Panc1 (cell line): ENCODE data around the gene CHCHD1. TPM values are rescaled to one million over a fixed set of nuclear protein-coding genes. Genes with fewer than 3 reads are reported as not detected.

ENCODE experiments used
- ATAC-seq: fragments of 200-7000 bp; cut with Tn5 transposase; 2 replicates; pipeline ENCODE4 v1.9.1; 2020; ENCODE audit warnings: mild to moderate bottlenecking, moderate library complexity
- BruUV-seq: library from RNA; stranded (reverse); fragments of 400-500 nt; replicated peaks from 2 replicates; lab custom pipeline; 2021; lab: Mats Ljungman, UMichigan
- CTCF ChIA-PET: fragments of 300-600 bp; sonication (Branson Sonifier 250); formaldehyde crosslinking; loops from one replicate; lab custom pipeline; 2022; ENCODE audit warnings: antibody characterized with exemption; lab: Charles Lee
- POLR2A ChIA-PET: fragments of 300-600 bp; sonication (Branson Sonifier 250); formaldehyde crosslinking; loops from one replicate; lab custom pipeline; 2022; ENCODE audit warnings: antibody characterized with exemption; lab: Charles Lee
- DNase-seq: peaks from one replicate; pipeline ENCODE4 v3.0.0-alpha.2; 2010; ENCODE audit warnings: low read depth, low spot score
- H3K27ac ChIP-seq: 2 replicates; pipeline ENCODE4 v1.5.1; 2011; ENCODE audit warnings: mild to moderate bottlenecking, low read length, inconsistent platforms
- H3K27me3 ChIP-seq: fragments of 200-500 bp; sonication (Bioruptor generic); 2 replicates; pipeline ENCODE4 v1.6.0; 2014; ENCODE audit warnings: low read length, inconsistent platforms; ENCODE audit not compliant: control insufficient read depth, insufficient read depth
- H3K36me3 ChIP-seq: fragments of 200-500 bp; sonication (Bioruptor generic); 2 replicates; pipeline ENCODE4 v1.5.1; 2014; ENCODE audit warnings: inconsistent platforms, mild to moderate bottlenecking, low read length, moderate library complexity; ENCODE audit not compliant: control insufficient read depth, insufficient read depth
- H3K4me1 ChIP-seq: 2 replicates; pipeline ENCODE4 v1.5.1; 2011; ENCODE audit warnings: inconsistent platforms, mild to moderate bottlenecking, low read length, moderate library complexity; ENCODE audit not compliant: control insufficient read depth, insufficient read depth
- H3K4me3 ChIP-seq, 2 experiments: 2 replicates each; pipeline ENCODE4 v1.5.1; 2011 to 2012; ENCODE audit warnings: low read depth in 2 of 2, low read length in 2 of 2, mild to moderate bottlenecking in 2 of 2, inconsistent platforms in 1 of 2, moderate library complexity in 1 of 2
- H3K9me3 ChIP-seq: fragments of 200-500 bp; sonication (Bioruptor generic); 2 replicates; pipeline ENCODE4 v1.5.1; 2014; ENCODE audit warnings: low read depth, mild to moderate bottlenecking, inconsistent platforms, low read length, moderate library complexity; ENCODE audit not compliant: control insufficient read depth, insufficient read depth
- POLR2AphosphoS5 ChIP-seq: IDR thresholded peaks from 2 replicates; pipeline ENCODE4 v1.6.1; 2012; ENCODE audit warnings: mild to moderate bottlenecking, low read depth, low read length, moderate library complexity
- SIN3A ChIP-seq: IDR thresholded peaks from 2 replicates; pipeline ENCODE4 v1.6.1; 2012; ENCODE audit warnings: low read depth, mild to moderate bottlenecking, low read length, moderate library complexity, borderline replicate concordance; ENCODE audit not compliant: insufficient read depth
- TCF7L2 ChIP-seq: IDR thresholded peaks from 2 replicates; pipeline ENCODE4 v1.6.1; 2011; ENCODE audit warnings: mild to moderate bottlenecking, low read depth, low read length, inconsistent platforms
- in situ Hi-C: cut with HindIII; loops from 2 replicates; pipeline ENCODE4 v1.10.0; 2016; ENCODE audit warnings: low sequenced_read_pairs, low pct_unique_long_range_greater_than_20kb
- intact Hi-C: fragments of 100-400 bp; cut with micrococcal nuclease; formaldehyde crosslinking; loops from one replicate; pipeline ENCODE4 v1.10.0; 2022; ENCODE audit not compliant: unreplicated experiment
- total RNA-seq: library from RNA; stranded (reverse); gene quantifications from one replicate; pipeline ENCODE4 v1.2.1, GENCODE V29; 2021; ENCODE audit not compliant: unreplicated experiment
- TF ChIP-seq, protein P1 (sequence below): fragments of 450-650 bp; IDR thresholded peaks from 2 replicates; pipeline ENCODE4 v1.5.1; 2017; ENCODE audit warnings: mild to moderate bottlenecking
- TF ChIP-seq, protein P2 (sequence below), 2 experiments: IDR thresholded peaks; 2 replicates each; pipeline ENCODE4 v1.6.1; 2011 to 2012; ENCODE audit warnings: low read depth in 2 of 2, control low read depth in 1 of 2, low read length in 1 of 2, mild to moderate bottlenecking in 1 of 2, moderate library complexity in 1 of 2; ENCODE audit not compliant: insufficient read depth in 1 of 2

CHCHD1 gene
- total RNA-seq, 1 experiment from 2014 or later = 41.2 TPM

DNA sequence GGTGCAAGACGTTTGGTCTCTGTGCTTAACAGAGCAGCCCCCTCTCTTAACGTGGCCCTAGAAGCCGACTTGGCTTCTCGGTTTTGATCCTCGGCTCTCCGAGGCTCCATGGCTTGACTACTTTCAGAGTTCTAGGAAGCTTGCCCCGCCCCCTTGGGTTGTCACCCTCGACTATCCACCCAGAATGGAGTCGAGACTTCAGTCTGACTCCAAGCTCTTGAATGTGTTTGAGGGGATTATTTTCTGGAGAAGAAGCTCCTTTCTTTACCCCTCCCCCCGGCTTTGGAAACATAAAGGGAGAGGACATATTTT, 37.2 kb upstream of the CHCHD1 start:
- TSS peak; percentile 89 for BruUV-seq
- TF ChIP-seq, protein P1, sequence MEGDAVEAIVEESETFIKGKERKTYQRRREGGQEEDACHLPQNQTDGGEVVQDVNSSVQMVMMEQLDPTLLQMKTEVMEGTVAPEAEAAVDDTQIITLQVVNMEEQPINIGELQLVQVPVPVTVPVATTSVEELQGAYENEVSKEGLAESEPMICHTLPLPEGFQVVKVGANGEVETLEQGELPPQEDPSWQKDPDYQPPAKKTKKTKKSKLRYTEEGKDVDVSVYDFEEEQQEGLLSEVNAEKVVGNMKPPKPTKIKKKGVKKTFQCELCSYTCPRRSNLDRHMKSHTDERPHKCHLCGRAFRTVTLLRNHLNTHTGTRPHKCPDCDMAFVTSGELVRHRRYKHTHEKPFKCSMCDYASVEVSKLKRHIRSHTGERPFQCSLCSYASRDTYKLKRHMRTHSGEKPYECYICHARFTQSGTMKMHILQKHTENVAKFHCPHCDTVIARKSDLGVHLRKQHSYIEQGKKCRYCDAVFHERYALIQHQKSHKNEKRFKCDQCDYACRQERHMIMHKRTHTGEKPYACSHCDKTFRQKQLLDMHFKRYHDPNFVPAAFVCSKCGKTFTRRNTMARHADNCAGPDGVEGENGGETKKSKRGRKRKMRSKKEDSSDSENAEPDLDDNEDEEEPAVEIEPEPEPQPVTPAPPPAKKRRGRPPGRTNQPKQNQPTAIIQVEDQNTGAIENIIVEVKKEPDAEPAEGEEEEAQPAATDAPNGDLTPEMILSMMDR = no peak
- peak; percentile 33 for TF ChIP-seq SIN3A
- TF ChIP-seq TCF7L2 = no peak
- intact Hi-C loops (no loop called here), in situ Hi-C loops (no loop called here)
- Histone ChIP-seq H3K9me3 (no peaks in the 10 kb centered on the region), H3K4me1 (peaks cover 23% of the 10 kb centered on the region), H3K36me3 (peaks cover 8% of the 10 kb centered on the region), H3K4me3 (peak overlapping the region; percentile 91 to 97), H3K27ac (peak overlapping the region; percentile 100), H3K27me3 (no peaks in the 10 kb centered on the region)
- ChIA-PET POLR2A (interaction anchor here (0.7 to 0.8 kb wide), 2 partner anchors 10 to 42 kb away, joined by 3 read pairs; no protein-coding TSS in a partner anchor), CTCF (interaction anchor here (0.7 kb wide), 1 partner anchor 25 kb away, joined by 3 read pairs; no protein-coding TSS in a partner anchor)
- ATAC-seq (peak; percentile 69), DNase-seq (no peak)

DNA sequence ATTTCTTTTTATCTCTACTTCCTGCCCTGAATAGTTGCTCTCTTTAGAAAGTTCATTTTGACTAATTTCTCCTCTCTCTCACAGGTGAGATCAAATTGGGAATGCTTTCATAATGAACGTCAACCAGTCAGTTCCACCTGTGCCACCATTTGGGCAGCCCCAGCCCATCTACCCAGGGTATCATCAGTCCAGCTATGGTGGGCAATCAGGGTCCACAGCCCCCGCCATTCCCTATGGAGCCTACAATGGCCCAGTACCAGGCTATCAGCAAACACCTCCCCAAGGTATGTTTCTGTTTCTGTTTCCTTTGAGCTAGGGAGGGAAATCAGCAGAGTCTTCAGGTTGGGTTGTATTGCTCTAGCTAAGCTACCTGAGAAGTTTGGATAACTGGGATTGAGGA, 35.1 kb upstream of the CHCHD1 start:
- H3K27ac ChIP-seq = no peak overlapping the region
- ATAC-seq (no peak), DNase-seq (no peak)
- intact Hi-C loops (no loop called here), in situ Hi-C loops (no loop called here)
- peaks cover 23% of the 10 kb centered on the region for H3K4me1 ChIP-seq
- peaks cover 25% of the 10 kb centered on the region for H3K36me3 ChIP-seq
- TF ChIP-seq TCF7L2 = no peak
- TF ChIP-seq, protein P1 = no peak
- TF ChIP-seq, protein P2, sequence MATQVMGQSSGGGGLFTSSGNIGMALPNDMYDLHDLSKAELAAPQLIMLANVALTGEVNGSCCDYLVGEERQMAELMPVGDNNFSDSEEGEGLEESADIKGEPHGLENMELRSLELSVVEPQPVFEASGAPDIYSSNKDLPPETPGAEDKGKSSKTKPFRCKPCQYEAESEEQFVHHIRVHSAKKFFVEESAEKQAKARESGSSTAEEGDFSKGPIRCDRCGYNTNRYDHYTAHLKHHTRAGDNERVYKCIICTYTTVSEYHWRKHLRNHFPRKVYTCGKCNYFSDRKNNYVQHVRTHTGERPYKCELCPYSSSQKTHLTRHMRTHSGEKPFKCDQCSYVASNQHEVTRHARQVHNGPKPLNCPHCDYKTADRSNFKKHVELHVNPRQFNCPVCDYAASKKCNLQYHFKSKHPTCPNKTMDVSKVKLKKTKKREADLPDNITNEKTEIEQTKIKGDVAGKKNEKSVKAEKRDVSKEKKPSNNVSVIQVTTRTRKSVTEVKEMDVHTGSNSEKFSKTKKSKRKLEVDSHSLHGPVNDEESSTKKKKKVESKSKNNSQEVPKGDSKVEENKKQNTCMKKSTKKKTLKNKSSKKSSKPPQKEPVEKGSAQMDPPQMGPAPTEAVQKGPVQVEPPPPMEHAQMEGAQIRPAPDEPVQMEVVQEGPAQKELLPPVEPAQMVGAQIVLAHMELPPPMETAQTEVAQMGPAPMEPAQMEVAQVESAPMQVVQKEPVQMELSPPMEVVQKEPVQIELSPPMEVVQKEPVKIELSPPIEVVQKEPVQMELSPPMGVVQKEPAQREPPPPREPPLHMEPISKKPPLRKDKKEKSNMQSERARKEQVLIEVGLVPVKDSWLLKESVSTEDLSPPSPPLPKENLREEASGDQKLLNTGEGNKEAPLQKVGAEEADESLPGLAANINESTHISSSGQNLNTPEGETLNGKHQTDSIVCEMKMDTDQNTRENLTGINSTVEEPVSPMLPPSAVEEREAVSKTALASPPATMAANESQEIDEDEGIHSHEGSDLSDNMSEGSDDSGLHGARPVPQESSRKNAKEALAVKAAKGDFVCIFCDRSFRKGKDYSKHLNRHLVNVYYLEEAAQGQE (IDR thresholded peaks at IDR 0.05; ENCODE audit: insufficient read depth in 1 of 2, low read depth in 2 of 2, low read length in 1 of 2) = no peak
- TF ChIP-seq POLR2AphosphoS5 = no peak
- no peak for TF ChIP-seq SIN3A
- BruUV-seq = TSS peak; percentile 33
- ChIA-PET POLR2A (no interaction called here), CTCF (no interaction called here)
- no peaks in the 10 kb centered on the region for H3K9me3 ChIP-seq
- no peaks in the 10 kb centered on the region for H3K27me3 ChIP-seq
- no peak overlapping the region for H3K4me3 ChIP-seq
